HepG2 (cell line): ENCODE data around the gene PA2G4. TPM values are rescaled to one million over a fixed set of nuclear protein-coding genes. Genes with fewer than 3 reads are reported as not detected.

Experiments
- HNF4G ChIP-seq, 2 experiments: sonication (generic) in 1 of 2; formaldehyde crosslinking in 1 of 2; IDR thresholded peaks; 2 replicates each; pipeline versions ENCODE4 v1.4.0 to v1.6.1; 2011 to 2020; ENCODE audit warnings: borderline replicate concordance in 2 of 2, low read depth in 2 of 2, mild to moderate bottlenecking in 2 of 2, low read length in 1 of 2, missing genetic modification reagents in 1 of 2, moderate library complexity in 1 of 2
- KDM3A ChIP-seq: IDR thresholded peaks from 2 replicates; pipeline ENCODE4 v1.6.1; 2018; ENCODE audit warnings: low read depth, missing compliant biosample characterization
- MIXL1 ChIP-seq: IDR thresholded peaks from 2 replicates; pipeline ENCODE4 v1.6.1; 2016
- MTA3 ChIP-seq: sonication (generic); formaldehyde crosslinking; IDR thresholded peaks from 2 replicates; pipeline ENCODE4 v1.4.0; 2020; ENCODE audit warnings: missing genetic modification reagents
- PAWR ChIP-seq: sonication (generic); formaldehyde crosslinking; IDR thresholded peaks from 2 replicates; pipeline ENCODE4 v1.4.0; 2020; ENCODE audit warnings: missing genetic modification reagents, mild to moderate bottlenecking, borderline replicate concordance
- PHF20 ChIP-seq: sonication (generic); formaldehyde crosslinking; IDR thresholded peaks from 2 replicates; pipeline ENCODE4 v1.5.0; 2020; ENCODE audit warnings: mild to moderate bottlenecking, missing genetic modification reagents
- RAD21 ChIP-seq: fragments of 450-650 bp; formaldehyde crosslinking; IDR thresholded peaks from 2 replicates; pipeline ENCODE4 v1.5.0; 2020; ENCODE audit warnings: mild to moderate bottlenecking
- REST ChIP-seq, 2 experiments: IDR thresholded peaks; 2 replicates each; pipeline ENCODE4 v1.6.1; 2011 to 2012; ENCODE audit warnings: low read length in 2 of 2, borderline replicate concordance in 1 of 2, low read depth in 1 of 2, mild to moderate bottlenecking in 1 of 2, moderate library complexity in 1 of 2
- XBP1 ChIP-seq: sonication (generic); formaldehyde crosslinking; IDR thresholded peaks from 2 replicates; pipeline ENCODE4 v1.5.0; 2020; ENCODE audit warnings: missing genetic modification reagents
- ZBTB49 ChIP-seq: sonication (generic); formaldehyde crosslinking; IDR thresholded peaks from 2 replicates; pipeline ENCODE4 v1.4.0; 2020; ENCODE audit warnings: missing genetic modification reagents, borderline replicate concordance
- ZMAT3 ChIP-seq: sonication (generic); formaldehyde crosslinking; conservative IDR thresholded peaks from 2 replicates; pipeline ENCODE4 v1.7.0; 2021; ENCODE audit warnings: missing genetic modification reagents
- ZNF121 ChIP-seq: sonication (generic); formaldehyde crosslinking; IDR thresholded peaks from 2 replicates; pipeline ENCODE4 v1.5.0; 2020; ENCODE audit warnings: mild to moderate bottlenecking, missing genetic modification reagents
- ZNF138 ChIP-seq: sonication (generic); formaldehyde crosslinking; IDR thresholded peaks from 2 replicates; pipeline ENCODE4 v1.5.0; 2020; ENCODE audit warnings: mild to moderate bottlenecking, low read depth, missing genetic modification reagents
- ZNF547 ChIP-seq: sonication (generic); formaldehyde crosslinking; IDR thresholded peaks from 2 replicates; pipeline ENCODE4 v1.5.1; 2020; ENCODE audit warnings: mild to moderate bottlenecking, missing genetic modification reagents
- polyA plus RNA-seq, 8 experiments: library from polyadenylated mRNA; depleted of rRNA in 3 of 8; stranded (reverse) in 7 of 8; unstranded in 1 of 8; fragments of >200 nt; fragmentation: Illumina TruSeq in 4 of 8; extraction: Trizol in 4 of 8; gene quantifications; 2 replicates each; pipeline versions ENCODE4 v1.2.1 to v1.2.3, GENCODE V29; 2011 to 2016; ENCODE audit warnings: low read depth in 4 of 8, missing spikeins in 1 of 8, mixed read lengths in 1 of 8; ENCODE audit not compliant: insufficient read depth in 1 of 8
- total RNA-seq, 5 experiments: library from RNA; depleted of rRNA; stranded (reverse); fragments of >200 nt; fragmentation: Illumina TruSeq; extraction: Trizol; gene quantifications; 2 replicates each; pipeline ENCODE4 v1.2.3, GENCODE V29; 2016; ENCODE audit warnings: low read depth in 1 of 5
- TF ChIP-seq, protein P1 (sequence below): IDR thresholded peaks from 2 replicates; pipeline ENCODE4 v1.6.1; 2016; ENCODE audit warnings: mild to moderate bottlenecking, missing biosample characterization, missing genetic modification reagents
- TF ChIP-seq, protein P2 (sequence below): sonication (generic); formaldehyde crosslinking; IDR thresholded peaks from 2 replicates; pipeline ENCODE4 v1.4.0; 2020; ENCODE audit warnings: missing genetic modification reagents, mild to moderate bottlenecking, borderline replicate concordance
- TF ChIP-seq, protein P3 (sequence below): sonication (generic); formaldehyde crosslinking; IDR thresholded peaks from 2 replicates; pipeline ENCODE4 v1.5.0; 2020; ENCODE audit warnings: missing genetic modification reagents

PA2G4 gene
- total and polyA plus RNA-seq, 2 of the 13 experiments (the other 11 are each of a cell fraction or from before 2014, with no cell fraction given): 147 to 240 TPM

DNA sequence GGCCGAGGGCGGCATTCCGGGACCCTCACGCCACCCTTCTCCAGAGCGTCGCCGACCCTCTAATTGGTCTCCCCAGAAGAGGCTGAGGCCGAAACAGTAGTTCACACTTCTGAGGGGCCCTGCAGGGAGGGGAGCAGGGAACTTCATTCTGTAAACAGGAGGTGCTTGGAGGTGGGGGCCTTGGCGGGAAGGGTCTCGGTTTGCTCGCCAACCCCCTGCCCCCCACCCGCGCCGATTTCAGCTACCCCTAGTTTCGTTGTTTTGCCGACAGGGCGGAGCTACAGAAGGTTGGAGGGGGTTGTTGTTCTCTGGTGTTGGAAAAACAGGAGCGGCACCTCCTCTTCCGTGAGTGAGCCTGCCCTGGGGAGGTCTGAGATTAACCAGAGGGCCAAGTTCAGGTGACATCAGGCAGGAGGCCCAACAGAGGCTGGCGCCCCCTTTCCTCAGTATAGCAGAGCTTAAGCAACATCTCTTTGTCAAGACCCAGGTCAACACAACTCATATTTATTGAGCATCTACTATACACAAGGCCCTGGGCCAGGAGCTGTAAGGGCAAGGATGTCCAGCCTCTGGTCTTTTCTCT is 23.7 kb upstream of the PA2G4 start (continued):
- TF ChIP-seq REST (IDR thresholded peaks at IDR 0.05; ENCODE audit: borderline replicate concordance in 1 of 2, low read depth in 1 of 2, low read length in 2 of 2) (peak in 1 of 2 experiments; percentile 43; a peak in 1 of 4 replicates), ZNF138 (CRISPR knock-in tag) (no peak), ZNF547 (CRISPR knock-in tag) (peak; percentile 38; the same call in 1 of the 2 replicates), PHF20 (no peak), MTA3 (CRISPR knock-in tag) (no peak), MIXL1 (CRISPR knock-in tag) (peak; percentile 74; the same call in 1 of the 2 replicates), HNF4G (IDR thresholded peaks at IDR 0.05; ENCODE audit: borderline replicate concordance, low read depth, low read length) (peak; percentile 66; the same call in 1 of the 2 replicates), HNF4G (CRISPR knock-in tag; IDR thresholded peaks at IDR 0.05; ENCODE audit: borderline replicate concordance, low read depth) (peak; percentile 66; the same call in 1 of the 2 replicates), ZNF121 (CRISPR knock-in tag) (0 out of 2 replicates have a peak, but pooled peaks have one; percentile 32), ZMAT3 (peak; percentile 17; the same call in 1 of the 2 replicates), ZBTB49 (CRISPR knock-in tag) (no peak), XBP1 (CRISPR knock-in tag) (no peak), RAD21 (no peak), PAWR (CRISPR knock-in tag) (no peak), KDM3A (peak; percentile 85)
- TF ChIP-seq, protein P1, sequence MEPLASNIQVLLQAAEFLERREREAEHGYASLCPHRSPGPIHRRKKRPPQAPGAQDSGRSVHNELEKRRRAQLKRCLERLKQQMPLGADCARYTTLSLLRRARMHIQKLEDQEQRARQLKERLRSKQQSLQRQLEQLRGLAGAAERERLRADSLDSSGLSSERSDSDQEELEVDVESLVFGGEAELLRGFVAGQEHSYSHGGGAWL (CRISPR knock-in tag): no peak
- TF ChIP-seq, protein P2, sequence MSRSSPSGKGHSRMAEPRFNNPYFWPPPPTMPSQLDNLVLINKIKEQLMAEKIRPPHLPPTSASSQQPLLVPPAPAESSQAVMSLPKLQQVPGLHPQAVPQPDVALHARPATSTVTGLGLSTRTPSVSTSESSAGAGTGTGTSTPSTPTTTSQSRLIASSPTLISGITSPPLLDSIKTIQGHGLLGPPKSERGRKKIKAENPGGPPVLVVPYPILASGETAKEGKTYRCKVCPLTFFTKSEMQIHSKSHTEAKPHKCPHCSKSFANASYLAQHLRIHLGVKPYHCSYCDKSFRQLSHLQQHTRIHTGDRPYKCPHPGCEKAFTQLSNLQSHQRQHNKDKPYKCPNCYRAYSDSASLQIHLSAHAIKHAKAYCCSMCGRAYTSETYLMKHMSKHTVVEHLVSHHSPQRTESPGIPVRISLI (CRISPR knock-in tag): no peak
- TF ChIP-seq, protein P3, sequence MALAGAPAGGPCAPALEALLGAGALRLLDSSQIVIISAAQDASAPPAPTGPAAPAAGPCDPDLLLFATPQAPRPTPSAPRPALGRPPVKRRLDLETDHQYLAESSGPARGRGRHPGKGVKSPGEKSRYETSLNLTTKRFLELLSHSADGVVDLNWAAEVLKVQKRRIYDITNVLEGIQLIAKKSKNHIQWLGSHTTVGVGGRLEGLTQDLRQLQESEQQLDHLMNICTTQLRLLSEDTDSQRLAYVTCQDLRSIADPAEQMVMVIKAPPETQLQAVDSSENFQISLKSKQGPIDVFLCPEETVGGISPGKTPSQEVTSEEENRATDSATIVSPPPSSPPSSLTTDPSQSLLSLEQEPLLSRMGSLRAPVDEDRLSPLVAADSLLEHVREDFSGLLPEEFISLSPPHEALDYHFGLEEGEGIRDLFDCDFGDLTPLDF (CRISPR knock-in tag): no peak
